H1 (cell line): ENCODE measurements around the gene FAM81B. TPM values are rescaled to one million over a fixed set of nuclear protein-coding genes. Genes with fewer than 3 reads are reported as not detected.

Experiments used
- CTCF ChIA-PET: fragments of 300-600 bp; sonication (Branson Sonifier 250); formaldehyde crosslinking; loops from one replicate; lab custom pipeline; 2021; ENCODE audit not compliant: partially characterized antibody; lab: Charles Lee
- POLR2A ChIA-PET: fragments of 300-600 bp; sonication (Branson Sonifier 250); formaldehyde crosslinking; loops from one replicate; lab custom pipeline; 2021; ENCODE audit warnings: inconsistent platforms; ENCODE audit not compliant: partially characterized antibody; lab: Charles Lee
- DNase-seq, 2 experiments: peaks; one replicate each; pipeline versions ENCODE4 v3.0.0 to v3.0.0-alpha.2; 2010 to 2022; ENCODE audit warnings: low spot score in 2 of 2, low read depth in 1 of 2, mixed read lengths in 1 of 2
- FAIRE-seq: peaks from 2 replicates; lab custom pipeline; 2011; peaks lifted over from hg19 to GRCh38; lab: Jason Lieb, UNC
- H2AFZ ChIP-seq: 2 replicates; pipeline ENCODE4 v1.8.1; 2012; ENCODE audit warnings: low read length, inconsistent platforms
- H2AK5ac ChIP-seq: 2 replicates; pipeline ENCODE4 v1.6.1; 2013; ENCODE audit warnings: low read depth, low read length
- H2BK120ac ChIP-seq: replicated peaks from 2 replicates; pipeline ENCODE3; 2013; ENCODE audit warnings: low read depth, low read length, inconsistent platforms
- H2BK12ac ChIP-seq: 2 replicates; pipeline ENCODE4 v1.6.1; 2013; ENCODE audit warnings: low read depth, low read length
- H2BK15ac ChIP-seq: 2 replicates; pipeline ENCODE4 v1.6.1; 2013; ENCODE audit warnings: low read length
- H2BK20ac ChIP-seq: 2 replicates; pipeline ENCODE4 v1.6.1; 2013; ENCODE audit warnings: low read length
- H2BK5ac ChIP-seq: 2 replicates; pipeline ENCODE4 v1.6.1; 2013; ENCODE audit warnings: low read depth, low read length
- H3K14ac ChIP-seq: 2 replicates; pipeline ENCODE4 v1.6.1; 2013; ENCODE audit warnings: inconsistent platforms; ENCODE audit not compliant: insufficient read length
- H3K18ac ChIP-seq: 2 replicates; pipeline ENCODE4 v1.6.1; 2013; ENCODE audit warnings: low read length; ENCODE audit errors: extremely low read depth
- H3K23ac ChIP-seq: 2 replicates; pipeline ENCODE4 v1.6.1; 2013; ENCODE audit warnings: inconsistent platforms; ENCODE audit not compliant: insufficient read length
- H3K23me2 ChIP-seq: 2 replicates; pipeline ENCODE4 v1.6.1; 2013; ENCODE audit warnings: low read depth, low read length
- H3K27ac ChIP-seq: 2 replicates; pipeline ENCODE4 v1.6.1; 2011; ENCODE audit warnings: low read depth, low read length, inconsistent platforms
- H3K27me3 ChIP-seq, 4 experiments: replicated peaks in 1 of 4; 1 replicate in 1 of 4; 2 replicates in 3 of 4; pipeline versions ENCODE4 v1.6.1 to v1.8.1; 2011 to 2013; ENCODE audit warnings: low read length in 3 of 4, mild to moderate bottlenecking in 3 of 4, inconsistent platforms in 2 of 4, mixed read lengths in 2 of 4, moderate library complexity in 1 of 4; ENCODE audit not compliant: control insufficient read depth in 3 of 4, insufficient read depth in 3 of 4; ENCODE audit errors: extremely low read depth in 1 of 4
- H3K36me3 ChIP-seq, 4 experiments: 2 replicates each; pipeline versions ENCODE4 v1.6.1 to v1.8.1; 2011 to 2013; ENCODE audit warnings: mild to moderate bottlenecking in 4 of 4, low read length in 3 of 4, moderate library complexity in 2 of 4, control low read depth in 1 of 4, inconsistent platforms in 1 of 4; ENCODE audit not compliant: insufficient read depth in 4 of 4, control insufficient read depth in 2 of 4
- H3K4ac ChIP-seq: replicated peaks from 2 replicates; pipeline ENCODE3; 2013; ENCODE audit warnings: low read length, low read depth, mixed read lengths, inconsistent platforms; ENCODE audit not compliant: insufficient read length
- H3K4me1 ChIP-seq, 4 experiments: replicated peaks in 1 of 4; 1 replicate in 1 of 4; 2 replicates in 3 of 4; pipeline versions ENCODE4 v1.6.1 to v1.8.1; 2011 to 2013; ENCODE audit warnings: low read length in 3 of 4, inconsistent platforms in 2 of 4, mixed read lengths in 1 of 4; ENCODE audit not compliant: insufficient read depth in 4 of 4, control insufficient read depth in 3 of 4
- H3K4me2 ChIP-seq, 2 experiments: 2 replicates each; pipeline versions ENCODE4 v1.6.1 to v1.8.1; 2011 to 2013; ENCODE audit warnings: low read depth in 2 of 2, low read length in 2 of 2, control low read depth in 1 of 2, inconsistent platforms in 1 of 2, mild to moderate bottlenecking in 1 of 2; ENCODE audit not compliant: insufficient read depth in 1 of 2
- H3K4me3 ChIP-seq, 4 experiments: fragments of 200-600, 300-600 bp in 1 of 4; sonication (generic), shearing (Covaris generic), sonication (Bioruptor Twin) in 1 of 4; 2 replicates each; pipeline versions ENCODE4 v1.5.1 to v1.8.1; 2011 to 2016; ENCODE audit warnings: low read length in 4 of 4, low read depth in 3 of 4, control low read depth in 2 of 4, inconsistent platforms in 2 of 4, mild to moderate bottlenecking in 2 of 4, mixed read lengths in 1 of 4, moderate library complexity in 1 of 4; ENCODE audit not compliant: insufficient read depth in 2 of 4; ENCODE audit errors: extremely low read depth in 1 of 4
- H3K56ac ChIP-seq: replicated peaks from 2 replicates; pipeline ENCODE3; 2013; ENCODE audit warnings: low read depth, mild to moderate bottlenecking, mixed read lengths, low read length, inconsistent platforms; ENCODE audit not compliant: insufficient read length
- H3K79me1 ChIP-seq: 2 replicates; pipeline ENCODE4 v1.6.1; 2013; ENCODE audit warnings: low read depth, low read length, control low read depth
- H3K79me2 ChIP-seq, 2 experiments: 2 replicates each; pipeline versions ENCODE4 v1.6.1 to v1.8.1; 2012 to 2013; ENCODE audit warnings: low read length in 2 of 2, mild to moderate bottlenecking in 2 of 2, inconsistent platforms in 1 of 2; ENCODE audit not compliant: insufficient read depth in 2 of 2, control insufficient read depth in 1 of 2
- H3K9ac ChIP-seq, 4 experiments: replicated peaks in 1 of 4; 1 replicate in 1 of 4; 2 replicates in 3 of 4; pipeline versions ENCODE4 v1.6.1 to v1.8.1; 2011 to 2013; ENCODE audit warnings: low read depth in 3 of 4, low read length in 3 of 4, control low read depth in 2 of 4, mild to moderate bottlenecking in 2 of 4, moderate library complexity in 2 of 4, inconsistent platforms in 1 of 4; ENCODE audit errors: extremely low read depth in 1 of 4
- H3K9me3 ChIP-seq, 2 experiments: 2 replicates each; pipeline versions ENCODE4 v1.6.1 to v1.8.1; 2012 to 2013; ENCODE audit warnings: mild to moderate bottlenecking in 2 of 2, moderate library complexity in 2 of 2, control low read depth in 1 of 2, inconsistent platforms in 1 of 2, low read depth in 1 of 2, low read length in 1 of 2, mixed read lengths in 1 of 2; ENCODE audit not compliant: insufficient read depth in 2 of 2
- H4K20me1 ChIP-seq, 2 experiments: replicated peaks in 1 of 2; 2 replicates each; pipeline versions ENCODE3 to v1.8.1; 2011 to 2013; ENCODE audit warnings: inconsistent platforms in 2 of 2, low read length in 2 of 2, mild to moderate bottlenecking in 1 of 2; ENCODE audit not compliant: insufficient read depth in 2 of 2, control insufficient read depth in 1 of 2
- H4K5ac ChIP-seq: 2 replicates; pipeline ENCODE4 v1.6.1; 2013; ENCODE audit warnings: low read length, low read depth, mixed read lengths, inconsistent platforms; ENCODE audit not compliant: insufficient read length
- H4K8ac ChIP-seq: 2 replicates; pipeline ENCODE4 v1.8.0; 2013; ENCODE audit warnings: mild to moderate bottlenecking, moderate library complexity, low read length, inconsistent platforms; ENCODE audit not compliant: insufficient read depth; ENCODE audit errors: extremely low read depth
- H4K91ac ChIP-seq: replicated peaks from 2 replicates; pipeline ENCODE3; 2013; ENCODE audit warnings: low read length, mixed read lengths, inconsistent platforms; ENCODE audit not compliant: insufficient read length
- CTBP2 ChIP-seq: IDR thresholded peaks from 2 replicates; pipeline ENCODE4 v1.7.0; 2011; ENCODE audit warnings: borderline replicate concordance, mild to moderate bottlenecking, moderate library complexity, mixed read lengths, low read length; ENCODE audit not compliant: insufficient read depth, insufficient read length
- WGBS, 2 experiments: shearing (Covaris generic) in 1 of 2; methylation state at CpG; one replicate each; pipeline versions ENCODE4 v1.1.6 to v1.1.7; 2013 to 2015; ENCODE audit warnings: low lambda C conversion rate in 2 of 2, mixed read lengths in 2 of 2, inconsistent platforms in 1 of 2, low coverage in 1 of 2, missing lambda C conversion rate in 1 of 2; ENCODE audit not compliant: insufficient replicate concordance in 2 of 2, insufficient coverage in 1 of 2, insufficient read length in 1 of 2; ENCODE audit errors: extremely low coverage in 1 of 2, missing lambda C conversion rate in 1 of 2; 5-methylcytosine and 5-hydroxymethylcytosine counted together
- polyA plus RNA-seq, 7 experiments: library from polyadenylated mRNA; depleted of rRNA in 3 of 7; stranded (reverse) in 5 of 7; unstranded in 2 of 7; fragments of >200 nt in 5 of 7; fragments of 200-250 nt in 2 of 7; gene quantifications; 1 replicate in 5 of 7; 2 replicates in 1 of 7; 4 replicates in 1 of 7; pipeline versions ENCODE4 v1.2.1 to v1.2.3, GENCODE V29; 2011 to 2013; ENCODE audit warnings: missing spikeins in 2 of 7, mixed read lengths in 2 of 7
- total RNA-seq: library from RNA; stranded (reverse); fragmentation: NEBNext Ultra II Directional; extraction: Animal tissue kit (Norgen Biotek cat#: 25700); gene quantifications from 2 replicates; pipeline ENCODE4 v1.2.1, GENCODE V29; 2021

FAM81B gene
- total and polyA plus RNA-seq, 2 of the 8 experiments (the other 6 are each of a cell fraction or from before 2014, with no cell fraction given) = not detected

DNA sequence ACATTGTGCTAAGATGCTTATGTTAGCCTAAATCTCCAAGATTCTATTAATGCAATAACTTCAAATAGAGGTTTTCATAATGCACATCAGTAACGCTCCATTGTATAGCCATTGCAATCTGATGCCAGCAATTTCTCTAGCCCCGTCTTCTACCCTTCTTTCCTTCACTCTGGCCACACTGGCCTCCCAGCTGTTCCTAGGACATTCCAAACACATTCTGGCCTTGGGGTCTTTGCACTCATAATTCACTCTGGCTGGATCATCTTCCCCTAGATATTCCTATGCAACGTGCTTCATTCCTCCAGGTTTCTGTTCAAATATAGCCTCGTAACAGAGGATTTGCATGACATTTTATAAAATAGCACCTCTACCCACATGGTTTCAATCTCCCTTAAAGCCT, 23.3 kb downstream of the FAM81B start:
- no peaks in the 10 kb centered on the region for H4K20me1 ChIP-seq
- no peak overlapping the region for H4K5ac ChIP-seq
- 76% methylated on average over 4 of the region's 4 CpGs; no CpG with 5 or more reads in 1 of the 2 experiments for WGBS, 2 experiments
- no peak for DNase-seq
- H3K23ac ChIP-seq = no peak overlapping the region
- no peak overlapping the region for H4K8ac ChIP-seq
- H3K9ac ChIP-seq = no peak overlapping the region
- no peak overlapping the region for H2AK5ac ChIP-seq
- no peak overlapping the region for H3K4me2 ChIP-seq
- TF ChIP-seq CTBP2 = no peak
- TF ChIP-seq, all 59 proteins: peak for 0
- H2BK15ac ChIP-seq = no peak overlapping the region
- POLR2A ChIA-PET = no interaction called here
- H2BK12ac ChIP-seq = no peak overlapping the region
- H2BK20ac ChIP-seq = no peak overlapping the region
- no peaks in the 10 kb centered on the region for H3K79me1 ChIP-seq
- CTCF ChIA-PET = no interaction called here
- no peaks in the 10 kb centered on the region for H3K9me3 ChIP-seq
- FAIRE-seq = no peak
- H3K27ac ChIP-seq = no peak overlapping the region
- H3K4me3 ChIP-seq = no peak overlapping the region
- H2BK5ac ChIP-seq = no peak overlapping the region
- no peaks in the 10 kb centered on the region for H3K23me2 ChIP-seq
- H3K4me1 ChIP-seq = no peaks in the 10 kb centered on the region
- H2BK120ac ChIP-seq = no peak overlapping the region
- H4K91ac ChIP-seq = no peak overlapping the region
- no peak overlapping the region for H3K4ac ChIP-seq
- H2AFZ ChIP-seq = no peak overlapping the region
- no peaks in the 10 kb centered on the region for H3K27me3 ChIP-seq
- no peak overlapping the region for H3K18ac ChIP-seq
- H3K79me2 ChIP-seq = no peaks in the 10 kb centered on the region
- no peak overlapping the region for H3K14ac ChIP-seq
- no peaks in the 10 kb centered on the region for H3K36me3 ChIP-seq
- H3K56ac ChIP-seq = no peak overlapping the region
